Vagina (tissue), 2 donors: ENCODE data around the gene HACD1.

Experiments
- CTCF ChIP-seq, 3 experiments: fragments of 450-650 bp in 2 of 3; fragments of 200-600 bp in 1 of 3; sonication (generic) in 1 of 3; IDR thresholded peaks; one replicate each; pipeline ENCODE4 v1.5.1; 2017 to 2019; ENCODE audit warnings: antibody characterized with exemption in 3 of 3, mild to moderate bottlenecking in 2 of 3, moderate library complexity in 2 of 3
- POLR2A ChIP-seq, 2 donors: fragments of 450-650 bp; IDR thresholded peaks; one replicate each; pipeline ENCODE4 v1.6.1; 2017; ENCODE audit warnings: antibody characterized with exemption in 2 of 2, mild to moderate bottlenecking in 2 of 2, moderate library complexity in 2 of 2

DNA sequence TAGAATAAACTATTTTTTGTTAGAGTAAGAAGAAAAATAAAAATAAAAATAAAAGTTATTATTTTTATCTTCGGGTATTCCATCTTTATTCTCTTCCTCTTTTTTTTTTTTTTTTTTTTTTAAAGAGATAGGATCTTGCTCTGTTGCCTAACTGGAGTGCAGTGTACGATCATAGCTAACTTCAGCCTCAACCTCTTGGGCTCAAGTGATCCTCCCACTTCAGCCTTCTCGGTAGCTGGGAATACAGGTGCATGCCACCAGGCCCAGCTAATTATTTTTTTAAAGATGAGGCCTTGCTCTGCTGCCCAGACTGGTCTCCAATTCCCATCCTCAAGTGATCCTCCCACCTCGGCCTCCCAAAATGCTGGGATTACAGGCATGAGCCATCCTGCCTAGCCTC, 42.2 kb upstream of the HACD1 start:
- no peak for TF ChIP-seq CTCF (IDR thresholded peaks at IDR 0.05)
- no peak for TF ChIP-seq POLR2A (IDR thresholded peaks at IDR 0.05)
